H7 (cell line): ENCODE results near the gene ABHD15. TPM values are rescaled to one million over a fixed set of nuclear protein-coding genes. Genes with fewer than 3 reads are reported as not detected.

Experiments used
- DNase-seq: peaks from one replicate; pipeline ENCODE4 v3.0.0; 2012
- H3K27me3 ChIP-seq: 2 replicates; pipeline ENCODE4 v1.6.0; 2011; ENCODE audit warnings: mild to moderate bottlenecking, low read length; ENCODE audit not compliant: control insufficient read depth, insufficient read depth
- H3K36me3 ChIP-seq: replicated peaks from 2 replicates; pipeline ENCODE4 v1.5.1; 2011; ENCODE audit warnings: low read length; ENCODE audit not compliant: control insufficient read depth, insufficient read depth
- H3K4me3 ChIP-seq: 2 replicates; pipeline ENCODE4 v1.5.1; 2011; ENCODE audit warnings: low read depth, mild to moderate bottlenecking, control low read depth, low read length, moderate library complexity; ENCODE audit not compliant: insufficient read depth
- total RNA-seq: library from RNA; depleted of rRNA; stranded (reverse); fragments of >200 nt; shearing (Covaris generic); gene quantifications from 2 replicates; pipeline ENCODE4 v1.2.3, GENCODE V29; 2014

The ABHD15 gene
- total RNA-seq, 1 experiment from 2014 or later = 1.7 TPM

DNA sequence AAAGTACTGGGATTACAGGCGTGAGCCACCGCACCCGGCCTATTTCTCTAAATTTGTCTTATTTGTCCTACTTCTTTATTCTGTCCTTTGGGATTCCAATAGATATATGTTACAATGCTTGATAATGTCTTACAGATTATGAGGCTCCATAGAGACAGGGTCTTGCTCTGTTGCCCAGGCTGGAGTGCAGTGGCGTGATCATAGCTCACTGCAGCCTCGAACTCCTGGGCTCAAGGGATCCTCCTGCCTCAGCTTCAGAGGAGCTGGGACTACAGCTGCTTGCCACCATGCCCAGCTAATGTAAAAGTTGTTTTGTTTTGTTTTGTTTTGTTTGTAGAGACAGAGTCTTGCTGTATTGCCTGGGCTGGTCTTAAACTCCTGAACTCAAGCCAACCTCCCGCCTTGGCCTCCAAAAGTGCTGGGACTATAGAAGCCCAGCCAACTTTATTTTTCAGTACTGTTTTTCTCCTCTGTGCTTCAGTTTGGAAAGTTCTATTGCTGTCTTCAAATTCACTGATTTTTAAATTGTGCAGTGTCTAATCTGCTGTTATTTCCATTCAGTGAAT is 36.4 kb upstream of the ABHD15 start:
- DNase-seq = no peak

DNA sequence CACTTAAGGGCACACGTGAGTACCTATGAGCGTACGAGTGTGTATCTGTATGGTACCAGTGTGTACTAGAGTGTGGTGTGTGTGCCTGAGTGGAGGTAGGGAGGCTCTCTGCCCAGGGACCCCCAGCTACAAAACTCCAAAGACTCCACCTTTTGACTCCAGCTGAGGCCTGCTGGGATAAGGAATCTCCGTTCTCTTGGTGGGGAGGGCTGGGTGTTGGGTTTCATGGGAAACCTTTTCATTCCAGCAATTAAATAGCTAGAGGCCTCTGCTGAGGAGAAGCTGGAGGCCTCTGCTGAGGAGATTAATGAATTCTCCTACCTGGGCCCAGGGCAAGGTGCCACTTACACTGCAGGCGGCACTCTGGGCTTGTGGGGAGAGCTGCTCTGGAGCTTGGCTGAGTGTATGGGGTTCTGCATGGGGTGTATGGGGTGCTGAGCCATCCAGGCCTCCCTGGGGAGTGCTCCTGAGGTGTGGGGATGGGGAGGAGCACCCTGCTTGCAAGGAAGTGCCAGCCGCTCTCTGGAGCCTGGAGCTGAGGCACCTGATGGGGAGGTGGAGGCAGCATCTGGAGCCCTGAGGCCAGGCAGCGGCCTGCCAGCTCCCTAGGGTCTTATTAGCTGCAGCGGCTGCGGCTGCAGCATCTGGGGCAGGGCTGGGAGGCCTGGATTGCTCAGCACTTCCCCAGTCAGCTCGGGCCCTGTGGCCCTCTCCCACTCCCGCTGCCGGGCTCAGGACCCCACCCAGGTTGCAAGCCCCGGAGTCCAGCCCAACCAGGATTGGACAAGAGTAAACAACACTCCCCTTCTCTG is 30.7 kb upstream of the ABHD15 start:
- Histone ChIP-seq H3K27me3 (peaks cover 15% of the 10 kb centered on the region), H3K4me3 (no peak overlapping the region), H3K36me3 (no peaks in the 10 kb centered on the region)
- peak; percentile 68 for DNase-seq

More for the DNA sequence above, 36.4 kb upstream of the ABHD15 start:
- Histone ChIP-seq H3K36me3 (no peaks in the 10 kb centered on the region), H3K27me3 (no peaks in the 10 kb centered on the region), H3K4me3 (no peak overlapping the region)

DNA sequence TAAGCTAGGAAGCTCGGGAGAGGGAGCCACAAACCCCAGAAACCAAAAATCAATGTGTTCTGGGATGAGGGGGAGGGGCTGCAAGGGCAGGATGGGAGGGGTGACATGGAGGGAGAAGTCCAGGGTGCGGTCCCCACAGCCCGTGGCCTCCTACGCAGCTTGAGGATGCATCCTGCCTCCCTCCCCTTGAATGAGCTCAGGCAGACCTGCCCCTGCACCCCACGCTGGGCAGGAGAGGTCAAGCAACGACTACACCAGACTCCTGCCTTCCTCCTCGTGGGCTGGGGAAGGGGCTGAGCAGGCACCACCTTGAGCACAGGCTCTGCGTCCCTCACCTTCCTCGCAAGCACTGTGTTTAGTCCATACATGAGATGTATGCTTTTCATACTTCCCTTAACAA is 30.0 kb upstream of the ABHD15 start:
- DNase-seq = peak; percentile 58
- H3K36me3 ChIP-seq = no peaks in the 10 kb centered on the region
- peaks cover 15% of the 10 kb centered on the region for H3K27me3 ChIP-seq
- H3K4me3 ChIP-seq = no peak overlapping the region

DNA sequence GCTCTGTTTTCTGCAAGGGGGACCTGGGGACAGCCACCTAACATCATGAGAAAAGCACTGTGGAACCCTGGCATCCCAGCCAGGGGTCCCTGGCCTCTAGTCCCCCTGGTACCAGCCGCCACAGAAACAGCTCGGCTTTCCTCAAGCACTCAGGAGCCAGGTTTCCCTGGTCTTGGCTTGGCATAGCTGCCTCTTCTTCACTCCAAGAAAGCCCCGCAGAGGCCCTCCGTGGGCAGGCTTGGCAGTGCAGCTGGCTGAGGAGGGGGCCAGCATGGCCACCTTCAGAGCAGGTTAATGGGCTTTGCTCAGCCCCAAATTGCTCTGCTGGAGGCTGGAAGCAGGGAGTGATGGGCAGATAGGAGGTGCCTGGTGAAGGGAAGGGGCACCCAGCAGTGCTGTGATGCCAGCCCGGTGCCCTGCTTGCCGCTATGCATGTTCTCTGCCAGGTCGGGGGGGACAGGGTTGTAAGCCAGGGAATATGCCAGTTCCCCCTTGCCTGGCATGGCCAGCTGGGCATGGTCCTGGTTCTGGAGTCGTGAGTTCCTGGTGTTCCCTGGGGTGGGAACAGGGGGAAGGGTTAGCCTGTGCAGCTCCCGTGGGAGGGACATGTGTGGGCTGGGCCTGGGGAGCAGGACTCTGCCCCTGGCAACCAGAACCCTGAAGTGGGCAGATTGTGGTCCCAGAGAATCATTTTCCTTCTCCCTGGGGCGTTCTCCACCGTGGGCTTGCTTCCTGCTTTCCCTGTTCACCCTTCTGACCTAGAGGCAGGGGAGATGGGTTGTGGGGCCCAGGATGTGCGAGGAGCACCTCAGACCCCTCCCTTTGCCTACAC is 29.3 kb upstream of the ABHD15 start:
- no peaks in the 10 kb centered on the region for H3K36me3 ChIP-seq
- no peak for DNase-seq
- H3K27me3 ChIP-seq = peaks cover 15% of the 10 kb centered on the region
- H3K4me3 ChIP-seq = no peak overlapping the region

DNA sequence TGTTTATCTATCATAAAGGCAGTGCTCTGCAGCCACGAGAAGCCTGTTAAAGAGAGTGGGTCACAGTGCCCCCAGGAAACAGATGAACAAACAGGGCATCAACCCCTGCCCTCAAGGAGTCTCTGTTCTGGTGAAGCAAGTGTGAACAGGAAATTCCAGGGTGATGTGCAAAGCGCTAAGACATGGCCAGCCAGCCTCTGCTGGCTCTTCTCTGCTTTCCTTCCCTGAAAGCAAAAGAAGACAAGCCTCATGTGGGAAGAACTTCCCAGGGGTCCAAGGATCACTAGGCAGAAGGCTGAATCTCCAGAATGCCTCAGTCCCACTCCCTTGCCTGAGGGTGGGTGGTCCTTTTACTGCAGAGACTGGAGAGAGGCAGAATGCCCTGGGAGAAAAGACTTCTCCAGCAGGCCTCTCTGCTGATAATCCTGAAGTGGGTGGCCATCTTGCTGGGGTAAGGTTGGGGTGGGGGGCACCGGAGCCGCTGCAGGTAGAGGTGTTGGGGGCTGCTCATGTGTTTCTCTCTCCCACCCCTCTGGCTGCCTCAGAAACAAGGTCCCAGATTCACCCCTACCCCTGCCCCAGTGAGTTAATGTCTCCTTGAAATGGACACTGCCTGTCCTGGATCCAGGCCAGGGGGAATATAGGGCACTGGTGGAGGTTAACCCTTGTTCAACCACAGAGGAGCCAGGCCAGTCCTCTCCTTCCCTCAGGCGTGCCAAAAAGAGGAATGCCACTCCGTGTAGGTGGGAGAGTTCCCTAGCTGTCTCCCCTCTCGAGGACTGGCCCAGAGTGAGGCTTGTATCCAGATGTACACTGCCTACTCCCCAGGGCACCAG is 28.5 kb upstream of the ABHD15 start:
- H3K27me3 ChIP-seq = peaks cover 17% of the 10 kb centered on the region
- no peak for DNase-seq
- no peaks in the 10 kb centered on the region for H3K36me3 ChIP-seq
- no peak overlapping the region for H3K4me3 ChIP-seq

DNA sequence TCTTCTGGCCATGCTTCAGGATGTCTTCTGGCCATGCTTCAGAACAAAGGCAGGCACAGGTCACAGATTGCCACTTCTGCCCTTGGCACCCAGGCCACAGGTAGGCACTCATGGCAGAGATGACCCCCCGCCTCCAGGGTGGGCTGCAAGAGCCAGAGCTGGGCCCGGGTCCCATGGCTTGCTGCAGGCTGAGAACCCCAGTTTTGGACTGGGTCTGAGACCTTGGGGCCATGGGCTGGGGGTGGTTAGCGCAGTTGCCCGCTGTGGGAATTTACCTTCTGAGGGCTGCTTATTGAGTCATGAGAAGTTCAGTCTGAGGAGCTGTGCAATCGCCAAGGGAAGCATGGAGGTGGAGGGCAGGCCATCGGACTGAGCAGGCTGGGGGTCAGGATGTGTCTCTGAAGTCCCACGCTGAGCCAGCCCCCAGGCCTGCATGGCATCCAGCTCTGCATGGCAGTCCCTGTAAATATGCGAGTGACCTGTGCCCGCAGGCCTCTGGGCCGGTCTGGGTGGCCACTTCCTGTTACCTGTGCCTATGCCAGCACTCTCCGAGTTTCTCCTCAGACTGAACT is 27.8 kb upstream of the ABHD15 start:
- Histone ChIP-seq H3K4me3 (no peak overlapping the region), H3K36me3 (no peaks in the 10 kb centered on the region), H3K27me3 (peaks cover 22% of the 10 kb centered on the region)
- DNase-seq = no peak

DNA sequence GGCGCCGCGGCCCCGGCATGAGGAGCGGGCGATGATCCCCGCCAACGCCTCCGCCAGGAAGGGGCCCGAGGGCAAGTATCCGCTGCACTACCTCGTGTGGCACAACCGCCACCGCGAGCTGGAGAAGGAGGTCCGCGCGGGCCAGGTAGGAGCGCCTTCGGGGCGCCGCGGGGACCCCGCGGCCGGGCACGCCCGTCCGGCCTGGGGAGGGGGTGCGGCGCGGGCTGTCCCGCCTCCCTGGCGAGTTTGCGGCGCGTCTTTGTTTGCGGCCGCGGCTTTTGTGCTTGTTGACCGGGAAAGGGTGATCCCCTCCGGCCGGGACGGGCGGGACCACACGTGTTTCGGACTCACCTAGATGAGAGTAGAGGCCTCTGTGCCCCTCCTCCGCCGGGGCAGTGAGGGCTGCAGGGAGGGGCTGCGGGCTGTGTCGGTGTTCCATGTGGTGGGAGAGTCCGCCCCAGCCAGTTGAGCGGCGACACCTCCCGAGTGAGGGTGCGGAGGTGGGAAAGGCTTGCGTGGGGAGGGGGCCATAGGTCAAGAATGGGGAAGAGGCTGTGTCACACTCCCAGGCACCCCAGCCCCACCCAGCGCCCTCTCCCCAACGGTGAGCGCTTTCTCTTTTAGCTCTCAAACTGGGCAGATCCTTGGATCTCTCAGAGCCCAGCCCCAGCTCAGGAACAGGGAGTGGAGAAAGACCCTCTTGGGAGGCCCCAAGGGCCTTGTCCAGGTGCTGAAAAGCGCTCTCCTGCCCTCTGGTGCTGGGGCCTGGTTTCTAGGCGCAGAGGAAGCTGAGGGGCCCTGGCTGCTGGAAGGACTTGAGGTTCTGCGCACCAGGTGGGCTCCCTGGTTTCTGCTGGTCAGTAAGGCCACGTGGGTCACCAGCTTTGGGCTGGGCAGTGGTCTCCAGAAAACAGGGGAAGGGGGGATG is 27.0 kb upstream of the ABHD15 start:
- DNase-seq = peak; percentile 90

DNA sequence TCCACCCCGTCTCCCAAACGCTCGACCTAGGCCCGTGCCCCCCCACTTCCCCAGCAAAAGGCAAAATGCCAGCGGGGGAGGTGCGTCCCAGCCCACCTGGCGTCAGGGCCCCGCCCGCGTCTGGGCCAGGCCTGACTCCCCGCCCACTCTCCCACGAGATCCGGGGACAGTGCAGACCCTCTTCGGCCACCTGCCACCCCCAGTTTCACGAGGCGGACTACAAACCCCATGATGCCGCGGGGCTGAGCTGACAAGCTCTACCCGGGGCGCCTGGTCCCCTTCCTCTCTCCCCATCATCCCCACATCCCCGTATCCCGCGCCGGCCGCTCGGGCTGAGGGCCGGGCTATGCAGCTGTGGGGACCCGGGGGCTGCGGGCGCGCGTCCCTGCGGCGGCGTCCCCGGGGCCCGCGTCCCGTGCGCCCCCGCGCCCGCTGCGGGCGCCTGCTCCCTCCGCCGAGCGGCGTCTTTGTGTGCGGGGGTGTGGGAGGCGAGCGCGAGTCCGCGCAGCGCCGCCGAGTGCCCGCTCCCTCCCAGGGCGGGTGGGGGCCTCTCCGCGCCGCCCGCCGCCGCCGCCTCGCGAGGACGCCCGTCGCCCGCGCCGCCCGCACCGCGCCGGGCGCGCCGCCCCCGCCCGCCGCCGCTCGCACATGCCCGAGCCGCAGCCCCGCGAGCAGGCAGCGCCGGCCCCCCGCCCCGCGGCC is 26.2 kb upstream of the ABHD15 start, which contains the start of gene ANKRD13B:
ANKRD13B (plus strand) TSS at position 283 of the 702 bp plus-strand sequence. CDS start 490 bp downstream, outside the sequence.
- Histone ChIP-seq H3K36me3 (no peaks in the 10 kb centered on the region), H3K27me3 (peaks cover 24% of the 10 kb centered on the region), H3K4me3 (peak within 1 kb of the TSS; percentile 70)
- peak; percentile 85 for DNase-seq

More for the DNA sequence above, 27.0 kb upstream of the ABHD15 start:
- H3K4me3 ChIP-seq = peak overlapping the region; percentile 47
- no peaks in the 10 kb centered on the region for H3K36me3 ChIP-seq
- peaks cover 22% of the 10 kb centered on the region for H3K27me3 ChIP-seq

DNA sequence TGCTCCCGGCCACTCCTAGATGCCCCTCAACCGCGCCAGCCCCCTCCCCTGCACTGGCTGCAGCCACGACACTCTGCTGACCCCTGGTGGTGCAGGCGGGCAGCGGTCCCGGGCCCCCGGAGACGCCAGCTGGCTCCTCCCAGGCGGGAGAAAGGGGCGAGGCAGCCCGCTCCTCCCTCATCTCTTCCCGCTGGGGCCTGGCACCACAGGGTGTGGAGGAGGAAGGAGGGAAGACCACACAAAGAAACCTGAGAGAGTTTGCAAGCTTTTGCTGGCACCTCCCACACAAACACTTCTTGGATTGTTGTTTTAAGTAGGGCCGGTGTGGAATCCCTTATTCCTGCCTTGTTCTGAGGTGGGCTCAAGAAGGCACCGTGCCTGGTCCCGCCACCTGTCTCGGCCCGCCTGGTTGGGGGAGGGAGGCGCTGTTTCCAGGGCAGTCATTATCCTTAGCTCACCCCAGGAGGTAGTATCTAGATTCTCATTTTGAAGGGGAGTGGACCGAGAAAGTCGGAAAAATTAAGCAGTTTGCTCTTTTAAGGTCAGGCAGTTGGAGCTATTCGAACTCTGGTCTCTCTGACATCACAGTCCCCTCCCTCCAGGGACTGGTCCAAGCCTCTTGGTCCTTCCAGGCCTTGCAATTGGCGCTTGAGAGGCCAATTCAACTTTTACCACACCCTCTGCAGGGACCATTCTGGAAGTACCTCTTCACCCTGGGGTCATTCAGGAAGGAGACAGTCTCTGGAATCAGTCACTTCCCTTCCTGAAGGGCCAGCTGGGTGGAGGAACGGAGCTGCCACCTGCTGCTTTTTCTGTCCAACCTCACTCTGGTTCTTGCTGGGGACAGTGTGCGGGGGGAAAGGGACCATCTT is 25.1 kb upstream of the ABHD15 start:
- DNase-seq = peak; percentile 99
- H3K4me3 ChIP-seq = peak overlapping the region; percentile 70
- H3K36me3 ChIP-seq = no peaks in the 10 kb centered on the region
- peaks cover 24% of the 10 kb centered on the region for H3K27me3 ChIP-seq

DNA sequence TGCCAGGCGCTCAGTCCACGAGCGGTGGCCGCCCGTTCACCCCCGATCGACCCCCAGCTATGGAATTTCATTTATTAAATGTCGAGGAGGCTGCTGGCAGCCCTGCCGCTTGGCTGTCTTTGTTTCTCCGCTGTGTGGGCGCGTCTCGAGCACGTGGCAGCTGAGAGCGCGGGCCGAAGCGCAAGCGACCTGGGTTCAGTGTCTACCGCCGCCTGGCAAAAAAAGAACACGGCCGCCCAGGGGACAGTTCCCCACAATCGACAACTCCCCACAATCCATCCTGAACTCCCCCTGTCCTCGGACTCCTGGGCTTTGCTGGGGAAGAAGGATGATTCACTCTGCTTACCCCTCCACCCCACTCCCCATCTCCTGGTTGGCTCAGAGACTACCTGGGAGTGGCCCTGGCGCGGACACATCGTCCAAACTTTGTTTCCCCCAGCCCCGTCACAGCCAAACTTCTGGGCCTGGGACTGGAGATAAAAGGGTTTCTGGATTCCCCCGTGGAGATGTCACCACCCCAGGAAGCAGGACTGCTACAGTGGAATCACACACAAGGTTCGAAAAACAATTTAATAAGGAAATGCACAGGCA is 24.4 kb upstream of the ABHD15 start:
- peaks cover 24% of the 10 kb centered on the region for H3K27me3 ChIP-seq
- H3K4me3 ChIP-seq = peak overlapping the region; percentile 70
- no peaks in the 10 kb centered on the region for H3K36me3 ChIP-seq
- DNase-seq = peak; percentile 91

DNA sequence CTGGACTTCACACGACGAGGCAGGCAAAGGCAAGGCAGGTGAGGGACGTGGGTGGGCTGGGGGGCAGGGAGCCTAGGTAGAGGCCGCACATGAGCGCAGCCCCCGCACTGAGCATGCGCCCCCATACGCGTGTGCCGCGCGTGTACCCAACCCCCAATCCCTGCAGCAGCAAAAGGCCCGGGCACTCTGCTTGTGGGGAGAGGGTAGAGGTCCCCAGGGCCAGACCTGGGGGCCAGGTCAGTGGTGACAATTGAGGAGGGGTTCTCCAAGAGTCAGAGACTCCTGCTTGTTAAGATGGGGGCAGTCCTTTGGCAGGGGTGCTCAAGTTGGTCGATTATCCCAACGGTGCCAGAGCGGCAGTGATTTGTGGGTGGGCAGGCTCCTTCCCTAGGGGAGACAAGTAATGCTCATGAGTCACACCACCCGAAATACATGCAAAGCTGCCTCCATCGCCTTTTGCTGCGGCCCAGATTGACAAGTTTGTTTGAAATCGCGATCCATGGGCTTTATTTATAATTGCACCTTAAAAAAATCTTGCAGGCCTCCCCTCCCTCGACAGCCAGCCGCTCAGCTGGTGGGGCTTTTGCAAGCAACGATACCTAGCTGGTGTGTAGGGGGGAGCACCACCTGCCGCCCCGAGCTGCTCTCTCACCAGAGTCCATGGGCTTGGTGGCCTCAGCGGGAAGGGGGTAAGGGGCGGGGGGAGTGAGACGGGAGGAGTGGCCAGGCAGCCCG is 23.7 kb upstream of the ABHD15 start:
- no peaks in the 10 kb centered on the region for H3K36me3 ChIP-seq
- H3K27me3 ChIP-seq = peaks cover 24% of the 10 kb centered on the region
- DNase-seq = peak; percentile 84
- peak overlapping the region; percentile 70 for H3K4me3 ChIP-seq
